ENCODE data around the gene NR6A1. TPM values are rescaled to one million over a fixed set of nuclear protein-coding genes. Genes with fewer than 3 reads are reported as not detected.

NR6A1 gene
- polyA plus RNA-seq, 1 donor from 2014 or later = 4.3 TPM

DNA sequence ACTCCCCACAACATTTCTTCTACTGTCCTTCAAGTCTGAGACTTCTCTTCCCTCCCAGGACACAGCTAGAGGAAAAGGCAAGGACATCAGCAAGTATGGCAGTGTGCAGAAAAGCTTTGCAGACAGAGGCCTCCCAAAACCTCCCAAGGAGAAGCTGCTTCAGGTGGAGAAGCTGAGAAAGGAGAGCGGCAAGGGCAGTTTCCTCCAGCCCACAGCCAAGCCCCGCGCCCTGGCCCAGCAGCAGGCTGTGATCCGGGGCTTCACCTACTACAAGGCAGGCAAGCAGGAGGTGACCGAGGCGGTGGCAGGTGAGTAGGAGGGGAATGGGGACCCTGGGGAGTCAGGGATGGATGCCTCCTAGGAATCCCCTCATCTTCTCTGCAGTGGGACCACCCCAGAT lies 30.2 kb upstream of the NR6A1 start:
- no peaks in the 10 kb centered on the region for H3F3A ChIP-seq (ENCODE audit: insufficient read depth, low read length, poor library complexity, severe bottlenecking)
- no peaks in the 10 kb centered on the region for H3K9me2 ChIP-seq (ENCODE audit: insufficient read depth, low read length)
- H3K79me2 ChIP-seq (replicated peaks; ENCODE audit: insufficient read depth, low read length) = no peaks in the 10 kb centered on the region
- no peaks in the 10 kb centered on the region for H3K27me3 ChIP-seq (ENCODE audit: insufficient read depth, low read depth, low read length)
- no peak overlapping the region for H3K9ac ChIP-seq (ENCODE audit: low read length)
- H3K4me3 ChIP-seq (ENCODE audit: low read length) = no peak overlapping the region
- H3K36me3 ChIP-seq (ENCODE audit: insufficient read depth, low read length) = no peaks in the 10 kb centered on the region
- H3K27ac ChIP-seq (ENCODE audit: low read length) = no peak overlapping the region
- no peaks in the 10 kb centered on the region for H3K9me3 ChIP-seq (ENCODE audit: low read length)
- TF ChIP-seq, protein P1, sequence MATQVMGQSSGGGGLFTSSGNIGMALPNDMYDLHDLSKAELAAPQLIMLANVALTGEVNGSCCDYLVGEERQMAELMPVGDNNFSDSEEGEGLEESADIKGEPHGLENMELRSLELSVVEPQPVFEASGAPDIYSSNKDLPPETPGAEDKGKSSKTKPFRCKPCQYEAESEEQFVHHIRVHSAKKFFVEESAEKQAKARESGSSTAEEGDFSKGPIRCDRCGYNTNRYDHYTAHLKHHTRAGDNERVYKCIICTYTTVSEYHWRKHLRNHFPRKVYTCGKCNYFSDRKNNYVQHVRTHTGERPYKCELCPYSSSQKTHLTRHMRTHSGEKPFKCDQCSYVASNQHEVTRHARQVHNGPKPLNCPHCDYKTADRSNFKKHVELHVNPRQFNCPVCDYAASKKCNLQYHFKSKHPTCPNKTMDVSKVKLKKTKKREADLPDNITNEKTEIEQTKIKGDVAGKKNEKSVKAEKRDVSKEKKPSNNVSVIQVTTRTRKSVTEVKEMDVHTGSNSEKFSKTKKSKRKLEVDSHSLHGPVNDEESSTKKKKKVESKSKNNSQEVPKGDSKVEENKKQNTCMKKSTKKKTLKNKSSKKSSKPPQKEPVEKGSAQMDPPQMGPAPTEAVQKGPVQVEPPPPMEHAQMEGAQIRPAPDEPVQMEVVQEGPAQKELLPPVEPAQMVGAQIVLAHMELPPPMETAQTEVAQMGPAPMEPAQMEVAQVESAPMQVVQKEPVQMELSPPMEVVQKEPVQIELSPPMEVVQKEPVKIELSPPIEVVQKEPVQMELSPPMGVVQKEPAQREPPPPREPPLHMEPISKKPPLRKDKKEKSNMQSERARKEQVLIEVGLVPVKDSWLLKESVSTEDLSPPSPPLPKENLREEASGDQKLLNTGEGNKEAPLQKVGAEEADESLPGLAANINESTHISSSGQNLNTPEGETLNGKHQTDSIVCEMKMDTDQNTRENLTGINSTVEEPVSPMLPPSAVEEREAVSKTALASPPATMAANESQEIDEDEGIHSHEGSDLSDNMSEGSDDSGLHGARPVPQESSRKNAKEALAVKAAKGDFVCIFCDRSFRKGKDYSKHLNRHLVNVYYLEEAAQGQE (IDR thresholded peaks at IDR 0.05; ENCODE audit: borderline replicate concordance) = no peak
- TF ChIP-seq RAD21 (conservative IDR thresholded peaks at IDR 0.05) = no peak
- no peak overlapping the region for H3K4me2 ChIP-seq (ENCODE audit: low read length)
- H4K20me1 ChIP-seq (ENCODE audit: insufficient read depth) = no peaks in the 10 kb centered on the region
- H2AFZ ChIP-seq (ENCODE audit: low read depth, low read length) = no peak overlapping the region

DNA sequence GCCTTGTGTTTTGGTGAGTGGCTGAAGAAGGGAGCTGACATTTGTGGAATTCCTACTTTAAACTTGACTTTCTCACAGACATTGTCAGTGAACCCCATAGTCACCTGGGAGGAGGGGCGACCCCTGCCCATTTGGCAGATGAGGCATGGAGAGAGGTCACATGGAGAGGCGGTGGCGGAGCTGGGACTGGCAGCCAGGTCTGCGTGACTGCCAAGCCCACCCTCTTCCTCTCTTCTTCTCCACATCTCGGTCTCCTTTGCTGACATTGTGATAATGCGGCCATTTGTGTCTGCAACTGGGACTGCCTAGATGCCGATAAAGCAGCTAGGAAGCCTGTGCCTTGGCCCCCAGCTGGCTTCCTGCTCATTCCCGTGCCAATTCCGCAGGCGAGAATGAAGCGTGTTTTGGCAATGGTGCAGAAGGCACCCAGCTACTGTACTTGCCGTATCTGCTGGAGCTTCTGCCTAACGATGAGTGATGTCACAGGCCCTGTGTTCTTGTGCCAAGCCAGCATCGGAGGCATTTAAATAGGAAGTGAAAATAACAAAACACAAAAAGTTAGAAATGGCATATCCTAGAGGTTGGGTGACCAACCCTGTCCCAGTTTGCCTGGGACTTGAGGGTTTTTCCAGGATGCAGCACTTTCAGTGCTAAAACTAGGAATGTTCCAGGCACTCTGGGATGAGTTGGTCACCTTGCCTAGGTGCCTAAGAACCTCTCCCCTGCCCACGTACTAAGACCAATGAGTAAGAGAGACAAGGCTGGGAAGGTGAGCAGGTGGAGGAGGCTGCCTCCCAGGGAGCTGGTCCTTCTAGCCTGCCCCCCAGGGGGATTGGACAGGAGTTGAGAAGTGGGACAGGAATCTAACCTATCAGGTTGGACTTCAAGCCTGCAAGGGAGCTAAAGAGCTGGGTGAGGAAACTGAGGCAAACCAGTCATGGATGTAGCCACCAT lies 29.5 kb upstream of the NR6A1 start:
- Histone ChIP-seq H3K27ac (ENCODE audit: low read length) (no peak overlapping the region), H3K4me3 (ENCODE audit: low read length) (no peak overlapping the region), H3K9me3 (ENCODE audit: low read length) (no peaks in the 10 kb centered on the region), H3K9me2 (ENCODE audit: insufficient read depth, low read length) (no peaks in the 10 kb centered on the region), H2AFZ (ENCODE audit: low read depth, low read length) (no peak overlapping the region), H3K36me3 (ENCODE audit: insufficient read depth, low read length) (no peaks in the 10 kb centered on the region), H3F3A (ENCODE audit: insufficient read depth, low read length, poor library complexity, severe bottlenecking) (no peaks in the 10 kb centered on the region), H3K4me2 (ENCODE audit: low read length) (no peak overlapping the region), H4K20me1 (ENCODE audit: insufficient read depth) (no peaks in the 10 kb centered on the region), H3K9ac (ENCODE audit: low read length) (no peak overlapping the region), H3K27me3 (ENCODE audit: insufficient read depth, low read depth, low read length) (no peaks in the 10 kb centered on the region), H3K79me2 (replicated peaks; ENCODE audit: insufficient read depth, low read length) (no peaks in the 10 kb centered on the region)
- TF ChIP-seq, protein P1 (IDR thresholded peaks at IDR 0.05; ENCODE audit: borderline replicate concordance) = no peak
- no peak for TF ChIP-seq EZH2 (IDR thresholded peaks at IDR 0.05; ENCODE audit: borderline replicate concordance, insufficient read depth, low read length, poor library complexity, severe bottlenecking)
- TF ChIP-seq POLR2AphosphoS5 (IDR thresholded peaks at IDR 0.05) = no peak
- TF ChIP-seq RAD21 (conservative IDR thresholded peaks at IDR 0.05) = no peak
- TF ChIP-seq SMC3 (conservative IDR thresholded peaks at IDR 0.05; ENCODE audit: poor library complexity) = no peak
- no peak for TF ChIP-seq TAF1 (IDR thresholded peaks at IDR 0.05; ENCODE audit: low read depth)
- no peak for TF ChIP-seq EP300 (conservative IDR thresholded peaks at IDR 0.05; ENCODE audit: poor library complexity, severe bottlenecking)
- TF ChIP-seq, protein P2, sequence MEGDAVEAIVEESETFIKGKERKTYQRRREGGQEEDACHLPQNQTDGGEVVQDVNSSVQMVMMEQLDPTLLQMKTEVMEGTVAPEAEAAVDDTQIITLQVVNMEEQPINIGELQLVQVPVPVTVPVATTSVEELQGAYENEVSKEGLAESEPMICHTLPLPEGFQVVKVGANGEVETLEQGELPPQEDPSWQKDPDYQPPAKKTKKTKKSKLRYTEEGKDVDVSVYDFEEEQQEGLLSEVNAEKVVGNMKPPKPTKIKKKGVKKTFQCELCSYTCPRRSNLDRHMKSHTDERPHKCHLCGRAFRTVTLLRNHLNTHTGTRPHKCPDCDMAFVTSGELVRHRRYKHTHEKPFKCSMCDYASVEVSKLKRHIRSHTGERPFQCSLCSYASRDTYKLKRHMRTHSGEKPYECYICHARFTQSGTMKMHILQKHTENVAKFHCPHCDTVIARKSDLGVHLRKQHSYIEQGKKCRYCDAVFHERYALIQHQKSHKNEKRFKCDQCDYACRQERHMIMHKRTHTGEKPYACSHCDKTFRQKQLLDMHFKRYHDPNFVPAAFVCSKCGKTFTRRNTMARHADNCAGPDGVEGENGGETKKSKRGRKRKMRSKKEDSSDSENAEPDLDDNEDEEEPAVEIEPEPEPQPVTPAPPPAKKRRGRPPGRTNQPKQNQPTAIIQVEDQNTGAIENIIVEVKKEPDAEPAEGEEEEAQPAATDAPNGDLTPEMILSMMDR (IDR thresholded peaks at IDR 0.05; ENCODE audit: poor library complexity, severe bottlenecking) = no peak
- TF ChIP-seq MXI1 (conservative IDR thresholded peaks at IDR 0.05; ENCODE audit: poor library complexity, severe bottlenecking) = no peak
